H7 (cell line): ENCODE data around the gene HNRNPH1. TPM values are rescaled to one million over a fixed set of nuclear protein-coding genes. Genes with fewer than 3 reads are reported as not detected.
"Not testable (repeated sequence)": the region's sequence is repeated elsewhere in the genome, so short reads cannot be mapped to it uniquely, and the experiment has no call there.

Experiments
- DNase-seq: peaks from one replicate; pipeline ENCODE4 v3.0.0; 2012
- H3K27me3 ChIP-seq: 2 replicates; pipeline ENCODE4 v1.6.0; 2011; ENCODE audit warnings: mild to moderate bottlenecking, low read length; ENCODE audit not compliant: control insufficient read depth, insufficient read depth
- H3K36me3 ChIP-seq: replicated peaks from 2 replicates; pipeline ENCODE4 v1.5.1; 2011; ENCODE audit warnings: low read length; ENCODE audit not compliant: control insufficient read depth, insufficient read depth
- H3K4me3 ChIP-seq: 2 replicates; pipeline ENCODE4 v1.5.1; 2011; ENCODE audit warnings: low read depth, mild to moderate bottlenecking, control low read depth, low read length, moderate library complexity; ENCODE audit not compliant: insufficient read depth
- total RNA-seq: library from RNA; depleted of rRNA; stranded (reverse); fragments of >200 nt; shearing (Covaris generic); gene quantifications from 2 replicates; pipeline ENCODE4 v1.2.3, GENCODE V29; 2014; rRNA removed

HNRNPH1 gene
- 423 and 527 TPM in 2 replicates for total RNA-seq

- Histone ChIP-seq H3K4me3 (peak within 1 kb of the TSS; percentile 97), H3K36me3 (peaks cover 30% of the 10 kb centered on the region), H3K27me3 (no peaks in the 10 kb centered on the region)
- peak; percentile 99 for DNase-seq
Measured at GRCh38 chr5:179623003-179623905, at the start of gene HNRNPH1. HNRNPH1 (minus strand) TSS chr5:179623671; CDS start chr5:179623133, 538 bp downstream.

DNA sequence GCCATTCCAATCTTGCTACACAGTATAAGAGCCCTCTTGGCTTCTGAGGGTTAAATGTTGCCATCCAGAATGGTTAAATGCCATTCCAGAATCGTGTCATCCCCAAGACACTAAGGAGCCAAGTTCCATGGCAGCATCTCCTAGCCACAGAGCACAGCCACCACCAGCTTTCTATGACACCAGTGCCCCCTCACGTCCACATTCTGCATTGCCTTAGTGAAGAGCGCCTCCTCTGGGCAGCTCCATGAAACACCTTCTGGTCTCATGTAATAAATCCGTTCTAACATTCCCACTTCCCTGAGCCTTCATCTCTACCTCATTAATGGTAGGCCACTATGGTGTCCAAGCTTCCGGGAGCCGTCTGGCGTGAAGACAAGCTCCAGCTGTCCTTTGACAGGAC, 44.9 kb upstream of the HNRNPH1 start:
- H3K27me3 ChIP-seq, result no peaks in the 10 kb centered on the region
- DNase-seq, result peak; percentile 85
- no peak overlapping the region for H3K4me3 ChIP-seq
- peaks cover 4% of the 10 kb centered on the region for H3K36me3 ChIP-seq

- H3K4me3 ChIP-seq, H3K27me3 ChIP-seq, DNase-seq, H3K36me3 ChIP-seq: not testable (repeated sequence)
Measured at GRCh38 chr5:179661647-179662046, 38.2 kb upstream of the HNRNPH1 start.

DNA sequence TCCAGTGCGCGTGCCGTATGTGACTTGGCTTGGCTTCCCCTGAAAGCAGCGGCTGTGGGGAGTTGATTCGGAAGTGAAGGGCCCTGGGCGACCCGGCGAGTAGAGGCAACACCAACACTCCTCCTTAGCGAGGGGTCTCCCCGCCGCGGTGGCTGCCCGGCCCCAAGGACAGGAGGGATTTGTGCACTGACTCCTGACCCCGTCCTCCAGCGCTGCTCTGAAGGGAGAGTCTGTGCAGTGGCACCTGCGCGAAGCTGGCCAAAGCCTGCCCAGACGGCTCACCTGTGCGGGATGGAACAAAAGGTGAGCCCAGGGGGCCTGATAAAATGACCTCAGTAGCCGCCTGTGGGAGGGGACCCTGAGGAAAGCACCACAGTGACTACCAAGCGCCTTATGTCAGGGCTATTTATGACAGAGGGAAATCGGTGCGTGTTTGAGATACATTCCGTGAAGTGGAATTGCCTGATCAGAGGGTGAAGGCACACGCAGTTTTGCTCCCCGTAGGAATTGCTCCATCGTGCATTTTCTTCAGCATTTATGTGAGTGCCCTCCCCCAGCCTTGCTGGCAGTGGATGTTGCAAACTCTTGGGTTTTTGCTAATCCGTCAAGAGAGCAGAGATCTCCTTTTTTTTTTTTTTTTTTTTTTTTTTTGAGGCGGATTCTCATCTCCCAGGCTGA, 34.8 kb upstream of the HNRNPH1 start:
- H3K27me3 ChIP-seq, H3K36me3 ChIP-seq: not testable (repeated sequence)
- DNase-seq, result peak; percentile 51
- H3K4me3 ChIP-seq, result peak overlapping the region; percentile 33

- not testable (repeated sequence) for H3K27me3 ChIP-seq, DNase-seq, H3K36me3 ChIP-seq
- peak overlapping the region; percentile 19; the same call in 1 of the 2 replicates for H3K4me3 ChIP-seq
Measured at GRCh38 chr5:179657302-179658178, 34.1 kb upstream of the HNRNPH1 start.

DNA sequence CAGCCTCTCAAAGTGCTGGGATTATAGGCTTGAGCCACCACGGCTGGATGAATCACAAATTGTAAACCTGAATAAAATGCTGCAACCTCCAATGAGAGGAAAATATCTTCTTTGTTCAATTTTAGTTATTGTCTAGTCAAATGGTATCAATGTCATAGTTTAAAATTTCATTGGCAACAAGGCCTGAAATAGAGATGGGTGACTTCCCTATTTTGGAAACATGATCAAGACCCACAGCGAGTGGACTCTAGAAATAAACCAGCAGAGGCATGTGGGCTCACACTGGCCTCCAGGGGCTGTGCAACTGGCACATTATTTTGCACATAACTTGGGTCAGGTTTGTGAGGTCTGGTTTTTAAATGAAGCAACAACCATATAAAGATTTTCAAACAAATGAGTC, 29.7 kb upstream of the HNRNPH1 start:
- H3K36me3 ChIP-seq, H3K27me3 ChIP-seq, H3K4me3 ChIP-seq, DNase-seq: not testable (repeated sequence)

GRCh38 chr5:179650245-179650644, 26.8 kb upstream of the HNRNPH1 start:
- DNase-seq, H3K4me3 ChIP-seq, H3K36me3 ChIP-seq, H3K27me3 ChIP-seq: not testable (repeated sequence)

GRCh38 chr5:179649166-179649703, 25.8 kb upstream of the HNRNPH1 start:
- H3K36me3 ChIP-seq, H3K4me3 ChIP-seq, H3K27me3 ChIP-seq: not testable (repeated sequence)
- DNase-seq, result peak; percentile 23

DNA sequence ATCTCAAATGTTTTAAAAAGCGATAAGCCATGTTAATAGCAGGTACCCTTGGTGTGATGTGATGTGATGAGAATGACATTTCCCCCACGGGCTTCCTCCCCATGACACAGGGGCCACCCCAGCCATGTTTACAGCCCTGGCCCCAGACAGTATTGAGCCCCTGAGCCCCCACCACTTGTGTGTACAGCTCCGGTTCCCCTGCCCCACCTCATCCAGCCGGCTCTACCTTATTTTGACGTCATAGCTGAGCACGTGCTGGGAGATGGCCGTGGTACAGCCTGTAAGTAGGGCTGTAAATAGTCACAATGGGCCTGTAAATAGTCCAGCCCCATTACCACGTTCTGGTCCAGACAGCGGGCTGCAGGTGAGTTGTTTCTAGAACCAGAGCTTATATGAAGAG, 24.9 kb upstream of the HNRNPH1 start:
- DNase-seq, result no peak
- H3K4me3 ChIP-seq, result no peak overlapping the region

GRCh38 chr5:179644766-179645165, 21.3 kb upstream of the HNRNPH1 start:
- H3K27me3 ChIP-seq, result not testable (repeated sequence)

More for the DNA sequence above, 24.9 kb upstream of the HNRNPH1 start:
- Histone ChIP-seq H3K27me3 (no peaks in the 10 kb centered on the region), H3K36me3 (no peaks in the 10 kb centered on the region)

GRCh38 chr5:179643141-179643920, 19.9 kb upstream of the HNRNPH1 start:
- H3K4me3 ChIP-seq, H3K36me3 ChIP-seq, H3K27me3 ChIP-seq: not testable (repeated sequence)
- DNase-seq, result peak; percentile 31

More at GRCh38 chr5:179644766-179645165, 21.3 kb upstream of the HNRNPH1 start:
- H3K36me3 ChIP-seq, H3K4me3 ChIP-seq, DNase-seq: not testable (repeated sequence)

- DNase-seq, H3K36me3 ChIP-seq, H3K27me3 ChIP-seq, H3K4me3 ChIP-seq: not testable (repeated sequence)
Measured at GRCh38 chr5:179642626-179643025, 19.2 kb upstream of the HNRNPH1 start.

DNA sequence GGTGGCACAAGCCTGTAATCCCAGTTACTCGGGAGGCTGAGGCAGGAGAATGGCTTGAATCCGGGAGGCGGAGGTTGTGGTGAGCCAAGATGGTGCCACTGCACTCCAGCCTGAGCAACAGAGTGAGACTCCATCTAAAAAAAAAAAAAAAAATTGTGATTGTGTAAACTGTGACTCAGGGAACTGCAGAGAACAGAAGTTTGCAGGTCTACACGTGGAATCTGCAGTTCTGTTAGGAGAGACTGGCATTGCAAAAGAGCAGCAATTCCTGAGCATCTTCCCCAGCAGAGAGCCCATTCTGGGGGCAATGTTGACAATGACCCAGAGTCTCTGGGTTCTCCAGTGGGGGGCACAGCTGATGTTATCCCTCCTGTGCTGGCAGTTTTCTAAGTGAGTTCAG, 18.3 kb upstream of the HNRNPH1 start:
- H3K36me3 ChIP-seq, H3K4me3 ChIP-seq, DNase-seq, H3K27me3 ChIP-seq: not testable (repeated sequence)
